WTC11 (cell line): ENCODE results near the gene FOCAD. TPM values are rescaled to one million over a fixed set of nuclear protein-coding genes. Genes with fewer than 3 reads are reported as not detected.

Experiments
- ATAC-seq: fragments of 200-7000 bp; cut with Tn5 transposase; 2 replicates; pipeline ENCODE4 v1.10.0; 2021; ENCODE audit warnings: mild to moderate bottlenecking, moderate library complexity
- CTCF ChIA-PET: fragments of 300-600 bp; sonication (Branson Sonifier 250); formaldehyde crosslinking; loops from one replicate; lab custom pipeline; 2021; ENCODE audit warnings: antibody characterized with exemption; lab: Charles Lee
- POLR2A ChIA-PET: fragments of 350-600 bp; sonication (Branson Sonifier 250); formaldehyde crosslinking; loops from one replicate; lab custom pipeline; 2021; ENCODE audit warnings: antibody characterized with exemption; lab: Charles Lee
- DNase-seq: peaks from one replicate; pipeline ENCODE4 v3.0.0; 2021; ENCODE audit warnings: low spot score
- H3K27ac Mint-ChIP-seq: 2 replicates; pipeline ENCODE4 v1.8.0; 2021; ENCODE audit warnings: mixed read lengths
- H3K27me3 Mint-ChIP-seq: 2 replicates; pipeline ENCODE4 v1.8.0; 2021; ENCODE audit warnings: low read depth, mild to moderate bottlenecking, moderate library complexity, mixed read lengths
- H3K36me3 Mint-ChIP-seq: 2 replicates; pipeline ENCODE4 v1.8.0; 2021; ENCODE audit warnings: mixed read lengths
- H3K4me1 Mint-ChIP-seq: 2 replicates; pipeline ENCODE4 v1.8.0; 2022; ENCODE audit warnings: mixed read lengths
- H3K4me3 Mint-ChIP-seq: 2 replicates; pipeline ENCODE4 v1.8.0; 2021; ENCODE audit warnings: mild to moderate bottlenecking, moderate library complexity, mixed read lengths
- H3K9me3 Mint-ChIP-seq: 2 replicates; pipeline ENCODE4 v1.8.0; 2021; ENCODE audit warnings: mixed read lengths
- ATF6 ChIP-seq: sonication (generic); formaldehyde crosslinking; IDR thresholded peaks from 2 replicates; pipeline ENCODE4 v1.8.1; 2023; ENCODE audit warnings: mild to moderate bottlenecking, missing genetic modification reagents
- E2F1 ChIP-seq: sonication (generic); formaldehyde crosslinking; IDR thresholded peaks from 2 replicates; pipeline ENCODE4 v1.8.0; 2022; ENCODE audit warnings: mild to moderate bottlenecking, missing genetic modification reagents
- E2F4 ChIP-seq: sonication (generic); formaldehyde crosslinking; IDR thresholded peaks from 2 replicates; pipeline ENCODE4 v1.8.1; 2022; ENCODE audit warnings: low read depth, mild to moderate bottlenecking, moderate library complexity, missing genetic modification reagents, borderline replicate concordance
- E2F5 ChIP-seq: sonication (generic); formaldehyde crosslinking; IDR thresholded peaks from 2 replicates; pipeline ENCODE4 v1.8.1; 2022; ENCODE audit warnings: mild to moderate bottlenecking, moderate library complexity, missing genetic modification reagents
- ELF4 ChIP-seq: sonication (generic); formaldehyde crosslinking; IDR thresholded peaks from 2 replicates; pipeline ENCODE4 v1.8.1; 2022; ENCODE audit warnings: low read depth, mild to moderate bottlenecking, moderate library complexity, missing genetic modification reagents
- ERG ChIP-seq: fragments of 250-450 bp; sonication (Bioruptor Pico); IDR thresholded peaks from 2 replicates; pipeline ENCODE4 v1.8.0; 2021; ENCODE audit warnings: mild to moderate bottlenecking
- ETV6 ChIP-seq: sonication (generic); formaldehyde crosslinking; IDR thresholded peaks from 2 replicates; pipeline ENCODE4 v1.8.1; 2022; ENCODE audit warnings: mild to moderate bottlenecking, missing genetic modification reagents
- GABPB1 ChIP-seq: sonication (generic); formaldehyde crosslinking; IDR thresholded peaks from 2 replicates; pipeline ENCODE4 v1.8.1; 2023; ENCODE audit warnings: mild to moderate bottlenecking, missing genetic modification reagents
- JUN ChIP-seq: sonication (generic); formaldehyde crosslinking; IDR thresholded peaks from 2 replicates; pipeline ENCODE4 v1.8.0; 2023; ENCODE audit warnings: mild to moderate bottlenecking, missing genetic modification reagents
- NFE2L1 ChIP-seq: sonication (generic); formaldehyde crosslinking; IDR thresholded peaks from 2 replicates; pipeline ENCODE4 v1.8.1; 2023; ENCODE audit warnings: missing genetic modification reagents
- NFYB ChIP-seq: sonication (generic); formaldehyde crosslinking; conservative IDR thresholded peaks from 2 replicates; pipeline ENCODE4 v1.8.0; 2022; ENCODE audit warnings: low read depth, missing genetic modification reagents
- NR2C2 ChIP-seq: sonication (generic); formaldehyde crosslinking; IDR thresholded peaks from 2 replicates; pipeline ENCODE4 v1.8.0; 2022; ENCODE audit warnings: mild to moderate bottlenecking, missing genetic modification reagents
- PREB ChIP-seq: sonication (generic); formaldehyde crosslinking; IDR thresholded peaks from 2 replicates; pipeline ENCODE4 v1.8.1; 2022; ENCODE audit warnings: mild to moderate bottlenecking, missing genetic modification reagents, moderate library complexity, borderline replicate concordance
- SMAD3 ChIP-seq: sonication (generic); formaldehyde crosslinking; IDR thresholded peaks from 2 replicates; pipeline ENCODE4 v1.8.0; 2022; ENCODE audit warnings: missing genetic modification reagents, mild to moderate bottlenecking, borderline replicate concordance
- SMAD4 ChIP-seq: sonication (generic); formaldehyde crosslinking; IDR thresholded peaks from 2 replicates; pipeline ENCODE4 v1.8.0; 2022; ENCODE audit warnings: mild to moderate bottlenecking, missing genetic modification reagents
- TEAD1 ChIP-seq: sonication (generic); formaldehyde crosslinking; IDR thresholded peaks from 2 replicates; pipeline ENCODE4 v1.8.0; 2022; ENCODE audit warnings: mild to moderate bottlenecking, missing genetic modification reagents
- TP53 ChIP-seq: sonication (generic); formaldehyde crosslinking; IDR thresholded peaks from 2 replicates; pipeline ENCODE4 v1.8.1; 2023; ENCODE audit warnings: mild to moderate bottlenecking, missing genetic modification reagents
- ZNF232 ChIP-seq: sonication (generic); formaldehyde crosslinking; IDR thresholded peaks from 2 replicates; pipeline ENCODE4 v1.8.0; 2022; ENCODE audit warnings: mild to moderate bottlenecking, missing genetic modification reagents
- ZNF512 ChIP-seq: sonication (generic); formaldehyde crosslinking; IDR thresholded peaks from 2 replicates; pipeline ENCODE4 v1.8.1; 2022; ENCODE audit warnings: missing genetic modification reagents, borderline replicate concordance
- total RNA-seq: library from RNA; stranded (reverse); gene quantifications from 3 replicates; pipeline ENCODE4 v1.2.3, GENCODE V29; 2021

The FOCAD gene
- total RNA-seq, 1 experiment from 2014 or later: 34.3 TPM

- CTCF ChIA-PET: no interaction called here
- ATAC-seq: no peak
These were observed 104.7 kb downstream of the FOCAD start for GRCh38 chr9:20788526-20789451.

GRCh38 chr9:20790721-20791120 lies 106.7 kb downstream of the FOCAD start:
- H3K4me1 Mint-ChIP-seq: peaks cover 4% of the 10 kb centered on the region
- TF ChIP-seq E2F4: no peak
- ChIA-PET POLR2A (no interaction called here), CTCF (no interaction called here)
- no peak overlapping the region for H3K27ac Mint-ChIP-seq
- DNase-seq (no peak), ATAC-seq (no peak)
- H3K36me3 Mint-ChIP-seq: peaks cover 13% of the 10 kb centered on the region
- H3K9me3 Mint-ChIP-seq: no peaks in the 10 kb centered on the region
- H3K4me3 Mint-ChIP-seq: no peak overlapping the region
- no peaks in the 10 kb centered on the region for H3K27me3 Mint-ChIP-seq

More at GRCh38 chr9:20788526-20789451, 104.7 kb downstream of the FOCAD start:
- no peak overlapping the region for H3K4me3 Mint-ChIP-seq
- H3K4me1 Mint-ChIP-seq: peaks cover 23% of the 10 kb centered on the region
- H3K36me3 Mint-ChIP-seq: peaks cover 13% of the 10 kb centered on the region
- H3K9me3 Mint-ChIP-seq: no peaks in the 10 kb centered on the region
- POLR2A ChIA-PET: no interaction called here
- peak overlapping the region; percentile 16; the same call in 1 of the 2 replicates for H3K27ac Mint-ChIP-seq
- no peaks in the 10 kb centered on the region for H3K27me3 Mint-ChIP-seq
- TF ChIP-seq PREB (CRISPR knock-in tag) (no peak), ERG (CRISPR knock-in tag) (no peak), SMAD3 (CRISPR knock-in tag) (no peak), JUN (CRISPR knock-in tag) (no peak), SMAD4 (CRISPR knock-in tag) (no peak), NFYB (CRISPR knock-in tag) (no peak), NFE2L1 (CRISPR knock-in tag) (no peak), E2F1 (CRISPR knock-in tag) (no peak), NR2C2 (CRISPR knock-in tag) (no peak), ZNF232 (CRISPR knock-in tag) (no peak), GABPB1 (CRISPR knock-in tag) (no peak), TP53 (CRISPR knock-in tag) (no peak), ZNF512 (CRISPR knock-in tag) (no peak)
- no peak for DNase-seq

GRCh38 chr9:20791682-20792081 lies 107.6 kb downstream of the FOCAD start:
- no peak for TF ChIP-seq E2F5 (CRISPR knock-in tag)
- no peak for TF ChIP-seq TEAD1 (CRISPR knock-in tag)
- TF ChIP-seq GABPB1 (CRISPR knock-in tag): no peak
- no peak for TF ChIP-seq ETV6 (CRISPR knock-in tag)
- no peak for TF ChIP-seq ELF4 (CRISPR knock-in tag)
- TF ChIP-seq ATF6 (CRISPR knock-in tag): no peak
- ATAC-seq (no peak), DNase-seq (no peak)
- H3K36me3 Mint-ChIP-seq: peaks cover 13% of the 10 kb centered on the region
- 0 out of 2 replicates have a peak, but pooled peaks cover 2% of the 10 kb centered on the region for H3K4me1 Mint-ChIP-seq
- H3K27ac Mint-ChIP-seq: no peak overlapping the region
- ChIA-PET POLR2A (no interaction called here), CTCF (no interaction called here)
- no peaks in the 10 kb centered on the region for H3K9me3 Mint-ChIP-seq
- no peak overlapping the region for H3K4me3 Mint-ChIP-seq
- no peaks in the 10 kb centered on the region for H3K27me3 Mint-ChIP-seq
